Heart left ventricle (tissue), 13 donors: ENCODE measurements around the gene TEK.

Experiments used
- POLR2A ChIP-seq, 2 donors: fragments of 450-650 bp; IDR thresholded peaks; one replicate each; pipeline ENCODE4 v1.6.1; 2017; ENCODE audit warnings: antibody characterized with exemption in 2 of 2, mild to moderate bottlenecking in 2 of 2, moderate library complexity in 2 of 2
- TF ChIP-seq, protein P1 (sequence below), 12 donors: fragments of 200-600 bp; sonication (generic) in 4 of 12; IDR thresholded peaks; one replicate each; pipeline versions ENCODE4 v1.5.0 to v1.8.0; 2018 to 2022; ENCODE audit warnings: antibody characterized with exemption in 12 of 12, mild to moderate bottlenecking in 5 of 12
- donor health status: ischemic (EF 13 %, LVEDD 7.1; RV severe dilation, severe dysfunction).
- donor health status: DM: no; HTN: yes; CAD: no.
- donor health status: DM: no; HTN: no; CAD: no.
- donor health status: ischemic (EF 25% LVEDD 6.9; RV normal size, moderate dysfunction).
- donor health status: ischemic (EF 25% LVEDD 5.7; RV mildly dilated, moderate dysfunction).
- donor health status: ischemic (EF 35%, LVEDD 5.7; RV mildly dilated, moderate dysfunction).
- donor health status: nonischemic (EF 11% LVEDD 7.7; RV severe dilation, severe dysfunction).
- donor health status: DM: yes; HTN: yes; CAD: no.
- donor health status: PGD.
- donor health status: ischemic (EF 29% LVEDD 5.4; RV normal size, mild dysfunction).
- donor health status: nonischemic (EF 23%, LVEDD 6.1; RV moderate dilation, normal function).

DNA sequence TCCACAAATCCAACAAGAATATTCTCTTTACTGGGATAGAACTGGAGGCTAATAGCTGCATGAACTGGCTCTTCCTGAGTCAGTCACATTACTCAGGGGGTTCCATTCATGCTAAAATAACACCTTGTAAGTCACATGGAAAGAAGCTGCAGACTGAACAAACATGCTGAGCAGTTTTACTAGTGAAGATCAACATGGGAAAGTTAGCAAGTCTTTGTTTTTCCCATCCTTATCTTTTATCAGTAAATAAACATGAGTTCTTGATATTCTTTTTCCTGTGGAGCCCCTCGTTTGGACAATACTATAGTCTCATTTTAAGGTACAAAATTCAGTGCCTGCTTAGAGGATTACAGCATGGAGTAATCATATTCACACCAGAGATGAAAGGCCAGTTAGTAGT is 43.7 kb upstream of the TEK start:
- no peak for TF ChIP-seq POLR2A (IDR thresholded peaks at IDR 0.05)
- TF ChIP-seq, protein P1, sequence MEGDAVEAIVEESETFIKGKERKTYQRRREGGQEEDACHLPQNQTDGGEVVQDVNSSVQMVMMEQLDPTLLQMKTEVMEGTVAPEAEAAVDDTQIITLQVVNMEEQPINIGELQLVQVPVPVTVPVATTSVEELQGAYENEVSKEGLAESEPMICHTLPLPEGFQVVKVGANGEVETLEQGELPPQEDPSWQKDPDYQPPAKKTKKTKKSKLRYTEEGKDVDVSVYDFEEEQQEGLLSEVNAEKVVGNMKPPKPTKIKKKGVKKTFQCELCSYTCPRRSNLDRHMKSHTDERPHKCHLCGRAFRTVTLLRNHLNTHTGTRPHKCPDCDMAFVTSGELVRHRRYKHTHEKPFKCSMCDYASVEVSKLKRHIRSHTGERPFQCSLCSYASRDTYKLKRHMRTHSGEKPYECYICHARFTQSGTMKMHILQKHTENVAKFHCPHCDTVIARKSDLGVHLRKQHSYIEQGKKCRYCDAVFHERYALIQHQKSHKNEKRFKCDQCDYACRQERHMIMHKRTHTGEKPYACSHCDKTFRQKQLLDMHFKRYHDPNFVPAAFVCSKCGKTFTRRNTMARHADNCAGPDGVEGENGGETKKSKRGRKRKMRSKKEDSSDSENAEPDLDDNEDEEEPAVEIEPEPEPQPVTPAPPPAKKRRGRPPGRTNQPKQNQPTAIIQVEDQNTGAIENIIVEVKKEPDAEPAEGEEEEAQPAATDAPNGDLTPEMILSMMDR (IDR thresholded peaks at IDR 0.05): no peak
